CD14-positive monocyte (primary cell): ENCODE results near the gene L3MBTL3. TPM values are rescaled to one million over a fixed set of nuclear protein-coding genes. Genes with fewer than 3 reads are reported as not detected.

Experiments
- DNase-seq, 3 donors: peaks; one replicate each; pipeline ENCODE4 v3.0.0-alpha.2; 2011 to 2022
- H2AFZ ChIP-seq: 2 replicates; pipeline ENCODE4 v1.6.0; 2012; ENCODE audit warnings: mild to moderate bottlenecking, low read depth, low read length, inconsistent platforms; ENCODE audit not compliant: insufficient read depth, poor library complexity, severe bottlenecking
- H3K27ac ChIP-seq, 2 donors: 1 replicate in 1 of 2; 2 replicates in 1 of 2; pipeline ENCODE4 v1.5.1; 2012 to 2013; ENCODE audit warnings: low read length in 2 of 2, control low read depth in 1 of 2, inconsistent platforms in 1 of 2, low read depth in 1 of 2, mild to moderate bottlenecking in 1 of 2
- H3K27me3 ChIP-seq, 2 donors: one replicate each; pipeline versions ENCODE4 v1.6.0 to v1.6.1; 2011 to 2013; ENCODE audit warnings: low read length in 2 of 2; ENCODE audit not compliant: control insufficient read depth in 2 of 2, insufficient read depth in 2 of 2
- H3K36me3 ChIP-seq, 2 donors: replicated peaks in 1 of 2; 1 replicate in 1 of 2; 2 replicates in 1 of 2; pipeline versions ENCODE4 v1.5.1 to v1.6.1; 2012 to 2013; ENCODE audit warnings: low read length in 2 of 2, control low read depth in 1 of 2, inconsistent platforms in 1 of 2, mild to moderate bottlenecking in 1 of 2; ENCODE audit not compliant: insufficient read depth in 2 of 2, control insufficient read depth in 1 of 2
- H3K4me1 ChIP-seq, 2 donors: 1 replicate in 1 of 2; 2 replicates in 1 of 2; pipeline versions ENCODE4 v1.5.1 to v1.6.1; 2012 to 2013; ENCODE audit warnings: low read length in 2 of 2, control low read depth in 1 of 2, inconsistent platforms in 1 of 2, mild to moderate bottlenecking in 1 of 2, moderate library complexity in 1 of 2; ENCODE audit not compliant: insufficient read depth in 2 of 2, control insufficient read depth in 1 of 2
- H3K4me2 ChIP-seq: replicated peaks from 2 replicates; pipeline ENCODE3; 2012; ENCODE audit warnings: low read length, moderate library complexity, mild to moderate bottlenecking; ENCODE audit not compliant: poor library complexity, severe bottlenecking; ENCODE audit errors: extremely low read depth
- H3K4me3 ChIP-seq, 3 experiments: fragments of 200-600 bp in 1 of 3; sonication (generic) in 1 of 3; replicated peaks in 1 of 3; 1 replicate in 2 of 3; 2 replicates in 1 of 3; pipeline ENCODE4 v1.5.1; 2011 to 2013; ENCODE audit warnings: low read length in 3 of 3, mild to moderate bottlenecking in 3 of 3, control low read depth in 2 of 3, low read depth in 2 of 3, inconsistent platforms in 1 of 3, moderate library complexity in 1 of 3
- H3K79me2 ChIP-seq: 2 replicates; pipeline ENCODE4 v1.6.0; 2012; ENCODE audit warnings: mild to moderate bottlenecking, control low read depth, inconsistent platforms, low read length, moderate library complexity; ENCODE audit not compliant: insufficient read depth
- H3K9ac ChIP-seq: 2 replicates; pipeline ENCODE4 v1.6.0; 2017; ENCODE audit warnings: low read length, mild to moderate bottlenecking; ENCODE audit not compliant: insufficient read depth, poor library complexity, severe bottlenecking
- H3K9me3 ChIP-seq, 2 donors: replicated peaks in 1 of 2; 1 replicate in 1 of 2; 2 replicates in 1 of 2; pipeline versions ENCODE4 v1.5.1 to v1.6.1; 2012 to 2013; ENCODE audit warnings: low read length in 2 of 2, control low read depth in 1 of 2; ENCODE audit not compliant: control insufficient read depth in 1 of 2, insufficient read depth in 1 of 2
- H4K20me1 ChIP-seq: 2 replicates; pipeline ENCODE4 v1.6.0; 2012; ENCODE audit warnings: mild to moderate bottlenecking, low read length, control low read depth, moderate library complexity; ENCODE audit not compliant: insufficient read depth
- H3K27ac Mint-ChIP-seq, 7 donors: one replicate each; pipeline ENCODE4 v1.8.0; 2020; ENCODE audit warnings: mild to moderate bottlenecking in 7 of 7, mixed read lengths in 7 of 7, moderate library complexity in 6 of 7, inconsistent platforms in 2 of 7
- H3K27me3 Mint-ChIP-seq, 3 donors: one replicate each; pipeline ENCODE4 v1.8.0; 2021 to 2022; ENCODE audit warnings: low read depth in 3 of 3, mild to moderate bottlenecking in 3 of 3, mixed read lengths in 3 of 3, moderate library complexity in 3 of 3, inconsistent platforms in 1 of 3
- H3K36me3 Mint-ChIP-seq, 2 donors: one replicate each; pipeline ENCODE4 v1.8.0; 2020; ENCODE audit warnings: mixed read lengths in 2 of 2, inconsistent platforms in 1 of 2, mild to moderate bottlenecking in 1 of 2
- H3K4me1 Mint-ChIP-seq: one replicate; pipeline ENCODE4 v1.8.0; 2020; ENCODE audit warnings: mild to moderate bottlenecking, mixed read lengths
- H3K4me3 Mint-ChIP-seq, 2 donors: one replicate each; pipeline ENCODE4 v1.8.0; 2020; ENCODE audit warnings: mild to moderate bottlenecking in 2 of 2, mixed read lengths in 2 of 2, moderate library complexity in 1 of 2
- H3K9me3 Mint-ChIP-seq, 7 donors: one replicate each; pipeline ENCODE4 v1.8.0; 2020 to 2022; ENCODE audit warnings: mixed read lengths in 7 of 7, mild to moderate bottlenecking in 6 of 7, moderate library complexity in 6 of 7, inconsistent platforms in 2 of 7
- CTCF ChIP-seq: fragments of 200-600 bp; IDR thresholded peaks from one replicate; pipeline ENCODE4 v1.8.0; 2022; ENCODE audit warnings: antibody characterized with exemption, mild to moderate bottlenecking
- WGBS: methylation state at CpG from one replicate; pipeline ENCODE4 v1.1.5; 2013; ENCODE audit warnings: missing lambda C conversion rate; ENCODE audit not compliant: insufficient coverage; 5-methylcytosine and 5-hydroxymethylcytosine counted together
- intact Hi-C, 2 donors: fragments of 100-400 bp; cut with micrococcal nuclease; formaldehyde crosslinking; loops; one replicate each; pipeline versions ENCODE4 v1.15.0 to v1.15.1; 2023
- polyA plus RNA-seq, 3 donors: library from polyadenylated mRNA; depleted of rRNA in 1 of 3; unstranded in 2 of 3; stranded (reverse) in 1 of 3; fragments of 300-500 nt in 2 of 3; fragments of >200 nt in 1 of 3; fragmentation: Illumina TruSeq in 2 of 3; gene quantifications; 1 replicate in 2 of 3; 2 replicates in 1 of 3; pipeline ENCODE4 v1.2.3, GENCODE V29; 2012 to 2021

L3MBTL3 gene
- polyA plus RNA-seq, 3 donors: 2.1 to 8.0 (median 3.7) TPM

GRCh38 chr6:130150906-130151305 is 132.5 kb downstream of the L3MBTL3 start:
- H3K9me3 ChIP-seq: no peaks in the 10 kb centered on the region
- H3K27me3 ChIP-seq: no peaks in the 10 kb centered on the region
- no peaks in the 10 kb centered on the region for H3K79me2 ChIP-seq
- peaks cover 0 to 7% (median 0%) of the 10 kb centered on the region in 7 donors for H3K9me3 Mint-ChIP-seq
- H4K20me1 ChIP-seq: no peaks in the 10 kb centered on the region
- H3K4me3 Mint-ChIP-seq: no peak overlapping the region
- DNase-seq: no peak
- peak overlapping the region in 1 of 7 donors; percentile 62 for H3K27ac Mint-ChIP-seq
- intact Hi-C loops: no loop called here
- no peak for TF ChIP-seq CTCF
- H3K4me1 Mint-ChIP-seq: no peaks in the 10 kb centered on the region
- H3K27me3 Mint-ChIP-seq: peaks cover 0 to 2% (median 0%) of the 10 kb centered on the region in 3 donors
- H3K4me1 ChIP-seq: no peaks in the 10 kb centered on the region
- H2AFZ ChIP-seq: no peak overlapping the region
- no peak overlapping the region for H3K9ac ChIP-seq
- H3K36me3 Mint-ChIP-seq: peaks cover 3 to 10% of the 10 kb centered on the region in 2 donors
- WGBS: 85% methylated on average over 7 of the region's 8 CpGs
- no peak overlapping the region for H3K4me2 ChIP-seq
- no peaks in the 10 kb centered on the region for H3K36me3 ChIP-seq
- no peak overlapping the region for H3K4me3 ChIP-seq
- no peak overlapping the region for H3K27ac ChIP-seq

GRCh38 chr6:130152908-130153510 is 134.6 kb downstream of the L3MBTL3 start:
- Histone ChIP-seq H3K36me3 (no peaks in the 10 kb centered on the region), H3K27ac (no peak overlapping the region), H3K4me3 (no peak overlapping the region), H3K4me2 (no peak overlapping the region), H3K9me3 (peaks cover 0 to 3% of the 10 kb centered on the region in 2 donors), H3K4me1 (no peaks in the 10 kb centered on the region), H3K9ac (no peak overlapping the region), H4K20me1 (no peaks in the 10 kb centered on the region), H3K27me3 (no peaks in the 10 kb centered on the region), H2AFZ (no peak overlapping the region), H3K79me2 (no peaks in the 10 kb centered on the region)
- no peak overlapping the region for H3K27ac Mint-ChIP-seq
- no peak for TF ChIP-seq CTCF
- no peaks in the 10 kb centered on the region for H3K27me3 Mint-ChIP-seq
- no peak for DNase-seq
- 100% methylated on average over 1 of the region's 6 CpGs for WGBS
- intact Hi-C loops: no loop called here
- no peaks in the 10 kb centered on the region for H3K4me1 Mint-ChIP-seq
- H3K9me3 Mint-ChIP-seq: peaks cover 0 to 12% (median 3%) of the 10 kb centered on the region in 7 donors
- peaks cover 2 to 5% of the 10 kb centered on the region in 2 donors for H3K36me3 Mint-ChIP-seq
- H3K4me3 Mint-ChIP-seq: no peak overlapping the region
